RPMI7951 (cell line): ENCODE measurements around the gene ASIC2. TPM values are rescaled to one million over a fixed set of nuclear protein-coding genes. Genes with fewer than 3 reads are reported as not detected.

Source experiments
- DNase-seq: peaks from one replicate; pipeline ENCODE4 v3.0.0-alpha.2; 2012; ENCODE audit warnings: low read depth
- total RNA-seq: library from RNA; depleted of rRNA; stranded (reverse); fragments of >200 nt; shearing (Covaris generic); gene quantifications from 2 replicates; pipeline ENCODE4 v1.2.3, GENCODE V29; 2014

Gene ASIC2
- total RNA-seq, 1 experiment from 2014 or later: not detected

DNA sequence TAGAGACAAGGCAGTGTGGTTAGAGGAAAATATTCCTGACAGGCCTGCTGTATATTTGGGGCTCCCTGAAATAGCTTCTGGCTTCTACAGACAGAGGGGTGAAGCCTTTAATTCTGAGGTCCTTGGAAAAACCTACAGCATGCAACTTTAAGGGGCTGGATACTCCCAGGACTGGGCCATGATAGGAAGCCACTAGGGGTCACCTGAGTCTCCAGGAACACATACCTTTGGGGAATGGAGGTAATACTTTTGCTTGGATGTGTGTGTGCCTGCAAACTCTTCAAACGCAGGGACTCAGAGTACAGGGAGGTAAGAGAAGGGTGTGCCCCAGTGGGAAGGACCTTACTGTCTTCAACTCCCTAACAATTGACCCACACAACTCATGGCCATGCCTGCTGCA lies 4.1 kb downstream of the ASIC2 start:
- DNase-seq: no peak

DNA sequence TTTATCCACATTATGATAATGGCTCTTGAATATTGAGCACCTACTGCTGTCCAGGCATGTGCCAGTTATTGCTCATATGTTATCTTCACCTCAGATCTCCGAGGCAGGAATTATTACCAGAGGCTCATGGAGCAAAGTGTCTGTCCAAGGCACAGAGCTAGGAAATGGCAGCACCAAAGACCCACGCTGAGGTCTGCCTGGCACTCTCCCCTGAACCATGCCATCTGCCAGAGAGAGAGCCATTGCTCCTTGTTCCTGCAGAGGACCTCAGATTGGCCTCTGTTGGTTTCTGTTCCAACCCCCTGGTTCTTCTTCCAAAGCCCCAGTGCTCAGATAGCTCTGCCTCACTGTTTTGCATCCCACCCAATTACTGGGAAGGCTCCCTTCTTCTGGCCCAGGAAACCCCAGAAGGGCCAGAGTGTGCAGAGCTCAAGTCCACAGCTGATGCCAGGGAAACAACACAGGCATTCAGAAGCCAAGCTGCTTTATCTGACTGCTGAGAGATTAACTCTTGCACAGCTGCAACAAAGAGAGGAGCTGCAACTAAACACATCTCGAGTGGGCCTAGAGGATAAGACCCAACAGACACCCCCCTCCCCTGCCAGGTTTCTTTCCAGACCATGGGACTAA lies 5.9 kb downstream of the ASIC2 start:
- no peak for DNase-seq

GRCh38 chr17:33285413-33285812 lies 7.7 kb downstream of the ASIC2 start:
- DNase-seq: no peak

DNA sequence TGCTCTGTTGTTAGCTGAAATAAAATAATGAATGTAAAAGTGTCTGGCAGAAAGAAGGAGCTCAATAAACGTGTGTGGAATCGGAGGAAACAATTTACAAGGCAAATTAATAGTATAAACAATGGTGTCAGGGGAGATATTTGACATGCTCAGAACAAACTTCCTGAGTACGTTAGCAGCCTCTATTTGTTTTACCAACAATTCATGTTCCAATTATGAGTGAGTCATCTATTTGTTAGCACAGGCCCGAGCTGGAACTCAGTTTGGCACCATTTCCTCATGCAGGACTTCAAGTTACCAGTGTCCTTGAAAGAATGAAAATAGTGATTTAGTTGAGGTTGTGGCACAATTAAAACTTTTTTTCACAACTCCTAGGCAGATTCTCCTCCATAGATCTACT lies 9.1 kb downstream of the ASIC2 start:
- peak; percentile 39 for DNase-seq

DNA sequence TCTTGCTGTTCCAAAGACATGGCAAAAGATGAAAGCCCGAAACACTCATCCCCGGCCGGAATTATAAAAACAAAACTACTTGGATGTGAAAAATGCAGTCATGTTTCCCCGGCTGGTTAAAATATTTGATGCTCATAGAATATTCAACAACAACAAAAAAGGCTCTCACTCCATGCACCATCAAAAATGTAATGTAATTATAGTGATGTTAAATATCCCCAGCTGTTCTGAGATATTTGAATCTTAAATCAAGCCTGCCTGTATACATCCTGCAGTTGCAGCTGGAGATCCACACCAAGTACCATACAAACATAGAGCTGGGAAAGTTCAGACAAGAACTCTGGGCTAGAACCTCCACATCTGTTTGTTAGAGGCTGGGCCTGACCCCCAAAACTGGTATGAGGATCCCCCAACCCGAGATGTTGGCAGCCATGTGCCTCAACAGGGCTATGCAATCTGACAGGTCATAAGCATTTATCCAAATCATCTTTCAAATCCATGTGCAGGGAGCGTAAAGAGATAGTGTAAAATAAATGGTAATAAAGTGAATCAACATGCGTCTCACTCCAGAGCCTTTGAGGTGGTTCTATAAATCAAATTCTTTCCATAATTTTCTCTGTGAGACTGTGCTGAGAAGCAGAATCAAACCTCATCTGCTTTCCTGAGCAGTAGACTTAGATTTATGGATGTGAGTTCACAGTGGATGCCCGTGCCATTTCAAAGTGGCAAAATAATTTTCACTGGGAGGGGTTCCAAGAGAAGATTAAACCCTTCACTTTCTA lies 12.7 kb downstream of the ASIC2 start:
- DNase-seq: no peak

DNA sequence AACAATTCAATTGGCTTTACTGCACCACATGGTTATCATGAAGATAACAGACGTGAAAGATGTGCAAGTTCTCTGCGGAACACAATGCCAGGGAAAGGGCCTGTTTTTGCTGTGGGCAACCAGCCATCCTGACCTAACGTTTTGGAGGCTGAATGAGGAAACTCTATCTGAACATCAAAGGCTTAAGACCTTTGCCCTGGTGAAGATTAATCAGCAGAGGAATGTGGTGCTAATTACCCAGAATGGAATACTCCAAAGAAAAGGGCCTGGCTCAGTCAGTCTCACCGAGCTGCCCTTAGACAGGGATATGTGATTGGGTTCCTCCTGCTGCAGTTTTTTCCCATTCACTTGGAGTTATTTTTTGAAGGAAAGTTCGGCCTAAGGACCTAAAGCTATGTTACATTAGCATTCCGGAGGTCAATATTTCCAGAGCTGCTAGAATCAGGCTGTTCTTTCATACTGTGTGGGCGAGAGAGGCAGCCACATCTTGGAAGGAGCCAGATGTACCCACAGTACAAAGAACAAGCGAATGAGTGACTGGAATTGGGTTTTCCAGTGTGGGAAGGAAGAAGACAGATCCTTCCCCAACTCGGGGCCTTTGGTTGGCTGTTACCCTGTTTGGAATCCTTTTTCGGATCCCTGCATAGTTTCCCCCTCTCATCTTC lies 15.5 kb downstream of the ASIC2 start:
- DNase-seq: peak; percentile 72

DNA sequence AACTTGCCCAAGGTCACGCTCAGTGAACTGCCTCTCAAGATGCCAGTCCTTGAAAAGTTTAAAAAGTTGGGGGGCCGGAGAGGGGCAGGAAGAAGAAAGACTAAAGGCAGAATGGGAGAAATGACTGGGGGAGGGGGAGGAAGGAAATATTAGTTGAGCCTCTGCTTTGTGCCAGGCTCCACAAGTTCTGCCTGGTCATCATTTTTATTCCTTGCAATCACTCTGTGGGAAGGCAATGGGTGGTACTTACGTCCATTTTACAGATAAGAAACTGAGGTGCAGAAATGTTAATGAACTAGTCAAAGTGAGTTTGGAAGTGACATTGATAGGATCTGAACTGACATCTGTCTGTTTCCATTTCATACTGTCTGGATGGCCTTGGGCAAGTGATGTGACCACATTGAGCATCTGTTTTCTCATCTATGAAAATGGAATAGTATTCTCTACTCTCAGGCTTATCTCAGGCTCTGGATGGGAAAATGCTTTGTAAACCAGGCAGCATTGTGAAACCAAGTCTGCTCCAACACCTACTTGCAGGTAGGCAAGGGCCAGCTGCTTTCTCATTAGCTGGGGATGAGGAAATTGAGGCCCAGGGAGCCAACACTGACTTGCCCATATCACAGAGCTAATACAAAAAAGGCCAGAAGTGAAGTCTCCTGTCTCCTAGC lies 19.2 kb downstream of the ASIC2 start:
- no peak for DNase-seq

GRCh38 chr17:33273271-33273670 lies 19.8 kb downstream of the ASIC2 start:
- DNase-seq: no peak

DNA sequence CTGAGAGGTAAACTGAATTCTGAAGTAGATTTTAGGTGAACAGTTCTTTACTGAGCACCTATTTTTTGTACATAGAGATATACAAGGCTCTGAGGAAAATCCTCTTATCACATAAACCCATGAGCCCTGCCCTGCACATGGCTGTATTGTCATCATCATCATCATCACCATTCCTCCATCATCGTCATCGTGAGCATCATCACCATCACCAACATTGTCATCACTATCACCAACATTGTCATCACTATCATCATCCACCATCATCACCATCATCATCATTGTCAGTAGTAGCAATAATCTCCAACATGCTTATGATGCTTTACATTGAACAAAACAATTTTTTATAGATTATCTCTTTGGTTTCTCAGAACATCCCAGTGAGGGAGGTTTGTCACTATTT lies 20.7 kb downstream of the ASIC2 start:
- DNase-seq: no peak

DNA sequence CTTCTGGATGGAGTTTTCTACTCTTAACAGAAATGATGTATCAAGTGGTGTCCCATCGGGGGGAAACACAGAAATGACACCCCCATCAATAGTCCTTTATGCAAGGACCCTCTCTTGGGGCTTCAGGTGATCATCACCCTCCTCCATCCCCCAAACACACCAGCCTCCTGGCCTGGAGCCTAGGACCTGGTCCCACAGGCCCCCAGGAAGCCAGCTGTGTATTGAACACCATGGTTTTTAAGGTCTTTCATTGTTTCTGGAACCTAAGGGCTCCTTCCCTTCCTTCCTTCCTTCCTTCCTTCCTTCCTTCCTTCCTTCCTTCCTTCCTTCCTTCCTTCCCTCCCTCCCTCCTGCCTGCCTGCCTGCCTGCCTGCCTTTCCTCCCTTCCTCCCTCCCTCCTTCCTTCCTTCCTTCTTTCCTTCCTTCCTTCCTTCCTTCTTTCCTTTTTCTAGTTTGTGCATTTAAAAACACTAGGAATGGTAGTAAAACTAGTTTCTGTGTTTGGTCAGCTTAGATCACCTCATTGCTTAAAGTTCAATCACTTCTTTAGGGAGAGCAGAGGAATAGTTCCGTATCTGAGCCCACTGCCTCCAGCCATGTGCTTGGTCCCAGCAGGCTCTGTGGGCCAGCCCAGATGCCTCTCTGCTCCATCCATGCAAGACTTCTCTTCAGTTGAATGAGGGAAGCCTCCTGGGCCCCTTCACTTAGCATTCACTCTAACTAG lies 23.6 kb downstream of the ASIC2 start:
- no peak for DNase-seq

DNA sequence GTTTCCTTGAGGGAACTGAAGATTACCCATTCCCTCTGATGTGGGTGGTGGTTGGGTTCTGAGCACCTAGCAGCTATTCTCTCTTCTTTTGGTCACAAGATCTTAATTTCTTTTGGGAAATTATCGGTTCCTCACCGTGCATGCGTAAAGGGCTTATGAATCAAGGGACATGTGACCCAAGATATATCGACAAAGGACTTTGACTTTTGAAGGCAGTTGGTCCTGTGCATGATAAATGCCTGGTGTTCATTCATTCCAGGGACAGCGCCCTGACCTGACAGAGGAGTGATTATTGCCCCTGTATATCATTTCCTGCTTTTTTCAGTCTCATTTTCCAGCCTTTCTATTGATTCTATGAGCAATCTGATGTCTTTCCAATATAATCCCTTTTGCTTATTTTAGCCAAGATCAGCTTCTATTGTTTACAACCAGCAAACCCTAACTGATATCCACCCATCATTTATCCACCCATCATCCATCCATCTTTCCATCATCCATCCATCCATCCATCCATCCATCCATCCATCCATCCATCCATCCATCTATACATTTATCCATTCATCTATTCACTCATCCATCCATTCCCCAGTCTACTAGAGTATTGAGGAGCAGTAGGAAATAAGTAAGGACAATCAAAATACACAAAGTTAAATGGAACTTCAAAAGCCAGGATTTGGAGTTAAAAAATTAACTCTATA lies 25.1 kb downstream of the ASIC2 start:
- DNase-seq: no peak

DNA sequence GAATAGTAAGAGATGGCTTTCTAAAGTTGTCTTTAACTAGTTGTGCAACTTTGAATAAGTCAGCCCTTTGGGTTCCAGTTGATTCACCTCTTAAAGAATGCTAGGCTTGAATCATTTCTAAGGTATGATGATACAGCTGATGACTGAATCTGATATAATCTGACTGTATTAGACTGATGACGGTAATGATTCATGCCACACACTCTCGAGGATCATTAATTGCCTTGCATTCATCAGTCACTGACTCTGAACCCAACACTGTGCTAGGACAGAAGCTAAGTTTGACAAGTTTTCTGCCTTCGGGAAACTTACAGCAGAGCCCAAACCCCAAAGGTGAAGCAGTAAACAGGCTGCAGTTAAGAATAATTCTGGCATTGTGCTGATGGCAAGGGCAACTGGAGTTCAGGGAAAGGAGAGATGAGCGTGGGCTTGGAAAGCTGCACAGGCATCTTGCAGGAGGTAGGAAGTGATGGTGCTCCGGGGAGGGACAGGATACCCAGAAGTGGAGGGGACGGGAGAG lies 25.8 kb downstream of the ASIC2 start:
- DNase-seq: peak; percentile 67

GRCh38 chr17:33266611-33267010 lies 26.5 kb downstream of the ASIC2 start:
- DNase-seq: no peak

- no peak for DNase-seq
Measured at GRCh38 chr17:33266116-33266515, 27.0 kb downstream of the ASIC2 start.

DNA sequence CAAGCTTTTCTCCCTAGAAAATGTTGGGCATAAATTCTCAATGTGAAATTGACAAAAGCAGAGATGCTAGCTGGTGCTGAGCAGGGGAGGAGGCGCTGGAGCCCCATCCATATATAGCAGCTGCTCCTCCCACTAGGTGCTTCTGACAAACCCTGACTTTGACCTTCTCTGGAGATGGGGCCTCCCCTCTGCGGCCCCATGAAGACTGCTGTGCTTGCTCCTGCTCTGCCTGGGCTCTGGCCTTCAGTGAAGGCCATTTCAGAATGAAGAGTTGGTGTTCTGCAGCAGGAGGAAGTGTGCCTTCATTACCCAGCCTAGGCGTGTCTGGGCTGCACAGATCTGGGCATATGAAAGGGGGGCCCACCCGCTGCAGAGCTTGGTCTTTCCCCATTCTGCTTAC lies 29.7 kb downstream of the ASIC2 start:
- DNase-seq: no peak

DNA sequence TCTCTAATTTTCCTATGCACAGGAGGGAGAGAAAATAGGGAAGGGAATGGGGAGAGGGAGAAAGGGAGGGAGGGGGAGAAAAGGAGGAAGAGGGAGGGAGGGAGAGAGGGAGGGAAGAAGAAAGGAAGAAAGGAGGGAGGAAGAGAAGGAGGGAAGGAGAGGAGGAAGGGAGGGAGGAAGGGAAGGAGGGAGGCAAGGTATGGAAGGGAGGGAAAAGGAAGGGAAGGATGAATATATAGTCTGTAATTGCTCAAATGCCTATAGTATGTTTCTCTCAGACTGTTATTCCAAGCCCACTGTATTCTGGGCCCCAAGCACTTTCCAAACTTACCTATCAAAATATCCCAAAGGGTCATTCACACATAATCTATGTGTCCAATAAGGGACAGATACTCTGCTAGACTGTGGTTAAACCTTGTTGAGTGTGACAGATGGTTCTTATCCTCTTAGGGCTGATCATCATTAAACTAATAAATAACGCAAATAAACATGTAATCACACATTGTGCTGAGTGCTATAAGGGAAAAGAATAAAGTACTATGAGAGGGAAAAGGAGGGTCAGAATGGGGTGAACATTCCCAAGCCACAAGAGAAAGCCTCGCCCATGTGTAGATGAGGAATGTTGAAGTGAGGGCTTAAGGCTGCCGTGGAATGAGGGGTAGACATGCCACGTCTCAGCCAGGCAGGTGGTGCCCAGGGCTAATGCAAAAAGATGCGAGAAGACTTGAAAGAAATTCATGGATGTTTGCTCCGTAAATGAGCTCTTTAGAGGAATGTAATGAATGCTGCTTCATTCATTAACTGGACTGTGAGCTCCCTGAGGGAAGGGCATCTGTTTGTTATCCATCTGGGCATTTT lies 30.6 kb downstream of the ASIC2 start:
- no peak for DNase-seq

DNA sequence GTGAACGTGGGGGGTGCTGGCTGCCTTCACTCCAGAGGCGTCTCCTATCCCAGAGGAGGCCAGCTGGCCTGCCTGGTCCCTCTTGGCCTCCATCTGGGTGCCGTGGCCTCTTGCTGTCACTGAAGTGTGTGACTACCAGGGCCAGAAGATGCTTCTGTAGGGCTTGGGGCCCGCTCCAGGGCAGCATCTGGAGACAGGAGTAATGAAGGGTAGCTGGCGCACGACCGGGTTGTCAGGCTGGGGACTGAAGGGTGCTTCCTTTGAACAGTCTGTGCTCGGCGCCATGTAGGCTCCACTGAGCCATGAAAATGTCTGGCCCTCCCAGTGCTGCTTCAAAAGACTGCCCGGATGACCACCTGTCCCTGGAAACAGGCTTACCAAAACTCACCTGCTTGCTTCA lies 31.3 kb downstream of the ASIC2 start:
- no peak for DNase-seq

GRCh38 chr17:33260638-33261037 lies 32.5 kb downstream of the ASIC2 start:
- DNase-seq: no peak

- DNase-seq: no peak
Measured at GRCh38 chr17:33258296-33258695, 34.8 kb downstream of the ASIC2 start.

DNA sequence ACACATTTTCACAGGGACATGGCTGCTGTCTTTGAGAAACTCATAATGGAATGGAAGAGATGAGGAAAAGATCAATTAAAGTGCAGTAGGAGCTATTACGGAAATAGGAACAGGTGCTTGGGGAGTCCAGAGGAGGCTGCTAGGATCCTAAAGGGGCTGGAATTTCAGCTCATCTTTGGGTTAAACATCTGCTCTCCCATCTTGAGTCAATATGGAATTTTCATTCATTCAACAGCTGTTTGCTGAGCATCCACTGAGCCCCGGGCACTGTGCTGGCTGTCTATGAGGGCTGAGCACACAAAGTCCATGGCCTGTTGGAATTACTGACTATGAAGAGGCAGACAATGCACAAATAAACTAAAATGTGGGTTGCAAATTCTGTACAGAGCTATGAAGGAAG lies 47.9 kb downstream of the ASIC2 start:
- no peak for DNase-seq
